Mesendoderm (in vitro differentiated cells): ENCODE measurements around the gene JMJD1C.

Experiments used
- DNase-seq: peaks from one replicate; pipeline ENCODE4 v3.0.0; 2013
- H2AK5ac ChIP-seq: 2 replicates; pipeline ENCODE4 v1.6.1; 2013; ENCODE audit warnings: low read length, inconsistent platforms
- H2BK120ac ChIP-seq: 2 replicates; pipeline ENCODE4 v1.6.1; 2013; ENCODE audit warnings: low read depth, mild to moderate bottlenecking, low read length, moderate library complexity, mixed read lengths
- H2BK15ac ChIP-seq: replicated peaks from 2 replicates; pipeline ENCODE4 v1.6.1; 2013; ENCODE audit warnings: low read depth, mild to moderate bottlenecking, moderate library complexity
- H2BK5ac ChIP-seq: 2 replicates; pipeline ENCODE4 v1.6.1; 2013; ENCODE audit warnings: low read length, inconsistent platforms
- H3K18ac ChIP-seq: 2 replicates; pipeline ENCODE4 v1.6.1; 2013; ENCODE audit warnings: mild to moderate bottlenecking, low read length, mixed read lengths
- H3K23ac ChIP-seq: one replicate; pipeline ENCODE4 v1.6.1; 2013; ENCODE audit warnings: low read length
- H3K27ac ChIP-seq: 2 replicates; pipeline ENCODE4 v1.5.1; 2013; ENCODE audit warnings: low read depth, mild to moderate bottlenecking, inconsistent platforms, low read length, moderate library complexity
- H3K27me3 ChIP-seq: 2 replicates; pipeline ENCODE4 v1.6.1; 2013; ENCODE audit warnings: low read length, control low read depth, mild to moderate bottlenecking, inconsistent platforms; ENCODE audit not compliant: insufficient read depth, poor library complexity
- H3K36me3 ChIP-seq: 2 replicates; pipeline ENCODE4 v1.6.1; 2013; ENCODE audit warnings: low read length, inconsistent platforms; ENCODE audit not compliant: control insufficient read depth, insufficient read depth
- H3K4ac ChIP-seq: one replicate; pipeline ENCODE4 v1.6.1; 2013; ENCODE audit warnings: low read depth, mild to moderate bottlenecking, low read length, moderate library complexity
- H3K4me1 ChIP-seq: 2 replicates; pipeline ENCODE4 v1.6.1; 2013; ENCODE audit warnings: low read depth, low read length, inconsistent platforms; ENCODE audit not compliant: control insufficient read depth
- H3K4me2 ChIP-seq: 2 replicates; pipeline ENCODE4 v1.6.1; 2013; ENCODE audit warnings: low read length
- H3K4me3 ChIP-seq: 2 replicates; pipeline ENCODE4 v1.5.1; 2013; ENCODE audit warnings: mild to moderate bottlenecking, low read length
- H3K56ac ChIP-seq: one replicate; pipeline ENCODE4 v1.6.1; 2013; ENCODE audit warnings: low read length
- H3K79me1 ChIP-seq: 2 replicates; pipeline ENCODE4 v1.6.1; 2013; ENCODE audit warnings: low read length, inconsistent platforms
- H3K79me2 ChIP-seq: 2 replicates; pipeline ENCODE4 v1.6.1; 2013; ENCODE audit warnings: mild to moderate bottlenecking, low read length; ENCODE audit not compliant: control insufficient read depth, insufficient read depth
- H3K9ac ChIP-seq: 2 replicates; pipeline ENCODE4 v1.6.1; 2013; ENCODE audit warnings: low read length, inconsistent platforms
- H4K5ac ChIP-seq: one replicate; pipeline ENCODE4 v1.6.1; 2013; ENCODE audit warnings: low read length
- H4K8ac ChIP-seq: one replicate; pipeline ENCODE4 v1.6.1; 2013; ENCODE audit warnings: low read depth, mild to moderate bottlenecking, control low read depth, low read length, moderate library complexity
- WGBS: extraction: QIAGEN DNeasy Blood & Tissue Kit; methylation state at CpG from one replicate; pipeline ENCODE4 v1.1.7; 2013; ENCODE audit warnings: low lambda C conversion rate, missing lambda C conversion rate; ENCODE audit not compliant: insufficient coverage; ENCODE audit errors: extremely low coverage; 5-methylcytosine and 5-hydroxymethylcytosine counted together

Gene JMJD1C

DNA sequence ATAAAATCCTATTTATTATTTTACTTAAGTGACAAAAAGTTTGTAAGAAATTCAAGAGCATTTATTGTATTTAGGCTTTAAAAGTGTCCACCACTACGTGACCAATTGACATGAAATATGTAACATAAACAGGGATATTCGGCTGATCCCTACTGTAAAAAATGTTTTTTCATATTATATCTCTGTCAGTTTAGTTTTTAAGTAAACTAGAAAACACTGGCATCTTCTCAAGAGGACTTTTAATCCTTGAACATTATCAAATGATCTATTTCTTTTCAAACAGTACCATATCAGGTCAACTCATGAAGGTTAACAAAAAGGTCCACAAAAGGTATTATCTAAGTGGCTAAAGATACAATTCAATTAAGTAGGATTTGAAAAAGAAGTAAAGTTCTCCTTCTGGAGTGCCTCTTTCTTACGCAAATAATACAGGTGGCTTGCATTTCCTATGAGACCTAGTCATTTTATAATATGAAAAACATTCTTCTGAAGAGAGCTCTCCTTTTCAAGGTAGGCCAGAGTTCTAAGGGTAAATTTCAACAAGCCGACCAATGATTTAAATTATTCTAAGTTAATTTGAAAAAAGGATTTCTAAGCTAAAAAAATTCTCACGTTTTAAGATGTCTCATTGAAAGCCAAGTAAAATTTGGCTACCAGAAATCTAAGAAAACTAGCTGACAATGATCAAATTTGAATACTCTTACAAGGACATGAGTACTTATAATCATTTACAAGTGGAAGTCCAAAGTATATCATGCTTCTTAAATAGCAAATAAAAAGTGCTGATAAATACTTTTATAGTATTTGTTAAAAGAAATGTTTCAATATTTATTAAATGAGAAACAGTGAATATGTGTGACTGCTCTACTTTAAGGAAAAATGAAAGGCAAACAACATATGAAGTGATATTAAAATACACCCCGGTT, 199.1 kb downstream of the JMJD1C start:
- no peak overlapping the region for H2BK5ac ChIP-seq
- H3K56ac ChIP-seq, result no peak overlapping the region
- no peak overlapping the region for H3K27ac ChIP-seq
- no peak overlapping the region for H2BK120ac ChIP-seq
- no peak overlapping the region for H3K4me3 ChIP-seq
- H3K4me1 ChIP-seq, result no peaks in the 10 kb centered on the region
- H3K27me3 ChIP-seq, result no peaks in the 10 kb centered on the region
- DNase-seq, result no peak
- H4K5ac ChIP-seq, result no peak overlapping the region
- no peak overlapping the region for H2BK15ac ChIP-seq
- H4K8ac ChIP-seq, result no peak overlapping the region
- no peak overlapping the region for H3K9ac ChIP-seq
- no peaks in the 10 kb centered on the region for H3K36me3 ChIP-seq
- H3K79me2 ChIP-seq, result peaks cover 21% of the 10 kb centered on the region
- WGBS, result no CpG with 5 or more reads among the region's 6 CpGs
- no peak overlapping the region for H2AK5ac ChIP-seq
- no peak overlapping the region for H3K23ac ChIP-seq
- H3K4ac ChIP-seq, result no peak overlapping the region
- no peaks in the 10 kb centered on the region for H3K79me1 ChIP-seq
- H3K4me2 ChIP-seq, result no peak overlapping the region
- no peak overlapping the region for H3K18ac ChIP-seq

DNA sequence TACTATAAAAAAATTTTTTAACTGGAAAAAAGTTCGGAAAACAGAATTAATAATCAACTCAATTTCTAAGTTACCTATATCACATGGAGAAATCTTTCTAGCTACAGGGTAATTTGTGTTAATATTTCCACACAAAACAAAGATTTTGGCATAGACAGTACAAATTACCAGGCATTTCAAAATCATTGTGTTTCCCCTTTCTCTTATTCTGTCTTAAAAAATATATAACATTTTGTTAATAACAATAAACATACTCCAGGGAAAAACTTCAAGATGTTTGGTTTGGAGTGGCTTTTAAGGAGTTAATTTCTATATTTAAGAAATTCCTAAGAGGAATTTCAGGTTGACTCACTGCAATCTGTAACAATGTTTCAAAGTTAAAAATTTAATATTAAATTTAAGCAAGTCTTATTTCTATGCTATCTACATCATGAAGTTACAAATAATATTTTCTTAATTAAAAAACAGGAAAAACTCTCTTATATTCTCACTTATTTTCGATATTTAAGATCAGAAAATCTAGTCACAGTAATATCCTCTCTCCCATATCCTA, 200.0 kb downstream of the JMJD1C start:
- Histone ChIP-seq H4K8ac (no peak overlapping the region), H3K36me3 (no peaks in the 10 kb centered on the region), H2BK120ac (no peak overlapping the region), H3K4me3 (no peak overlapping the region), H3K4ac (no peak overlapping the region), H3K56ac (no peak overlapping the region), H3K27ac (no peak overlapping the region), H4K5ac (no peak overlapping the region), H2BK5ac (no peak overlapping the region), H3K4me1 (no peaks in the 10 kb centered on the region), H2AK5ac (no peak overlapping the region), H3K79me2 (peaks cover 28% of the 10 kb centered on the region), H3K27me3 (no peaks in the 10 kb centered on the region), H3K9ac (no peak overlapping the region), H3K18ac (no peak overlapping the region), H3K4me2 (no peak overlapping the region), H3K79me1 (no peaks in the 10 kb centered on the region), H2BK15ac (no peak overlapping the region), H3K23ac (no peak overlapping the region)
- no CpG with 5 or more reads among the region's 2 CpGs for WGBS
- DNase-seq, result no peak

DNA sequence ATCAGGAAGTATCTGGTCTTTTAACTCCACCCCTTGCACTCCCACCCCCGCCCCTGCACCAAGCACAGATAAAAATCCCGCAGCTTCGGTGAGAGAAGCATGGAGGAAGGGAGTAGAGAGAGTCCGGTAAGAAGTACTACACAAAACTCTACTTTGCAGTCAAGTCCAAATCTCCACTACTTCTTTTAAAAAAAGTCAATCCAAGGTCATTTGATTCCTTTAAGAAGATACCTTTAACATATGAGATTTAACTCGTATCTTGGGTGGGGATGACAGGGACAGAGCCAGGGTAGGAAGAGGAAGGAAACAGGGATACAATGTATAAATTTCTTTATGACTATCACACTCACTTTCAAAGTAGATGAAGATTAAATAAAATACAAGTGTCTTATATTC, 200.6 kb downstream of the JMJD1C start:
- Histone ChIP-seq H3K79me1 (no peaks in the 10 kb centered on the region), H3K27ac (no peak overlapping the region)
- no CpG with 5 or more reads among the region's 5 CpGs for WGBS

DNA sequence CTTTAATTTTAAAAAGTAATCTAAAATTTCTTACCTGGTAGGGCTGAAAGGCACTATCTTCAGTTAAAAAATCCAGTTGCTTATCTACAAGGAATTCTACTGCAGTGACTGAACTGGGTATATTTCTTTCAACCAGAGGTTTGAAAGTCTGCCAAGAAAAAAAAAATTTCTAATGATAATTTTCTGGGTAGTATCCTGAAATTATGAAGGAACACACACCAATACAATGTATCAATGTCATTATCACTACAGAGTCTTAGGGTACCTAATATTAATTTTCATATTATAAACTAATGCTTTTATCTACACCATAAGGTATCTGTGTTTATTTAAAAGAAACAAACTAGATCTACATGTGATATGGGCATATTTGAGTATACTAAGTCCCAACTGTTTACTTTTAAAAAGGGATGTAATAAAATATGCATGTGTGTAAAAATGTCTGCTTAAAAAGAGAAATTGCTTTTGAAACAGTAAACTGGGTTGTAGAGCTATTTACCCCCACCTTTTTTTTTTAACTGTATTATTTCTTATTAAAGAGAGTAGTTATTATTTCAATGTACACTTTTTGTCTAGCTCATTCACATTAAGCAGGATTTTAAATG, 201.1 kb downstream of the JMJD1C start:
- H3K56ac ChIP-seq, result no peak overlapping the region
- H3K9ac ChIP-seq, result no peak overlapping the region
- no peak overlapping the region for H3K27ac ChIP-seq
- H3K36me3 ChIP-seq, result no peaks in the 10 kb centered on the region
- no peak overlapping the region for H3K4ac ChIP-seq
- no peaks in the 10 kb centered on the region for H3K79me1 ChIP-seq
- H2AK5ac ChIP-seq, result no peak overlapping the region
- no peak overlapping the region for H3K4me3 ChIP-seq
- H4K5ac ChIP-seq, result no peak overlapping the region
- no peak overlapping the region for H3K23ac ChIP-seq
- H4K8ac ChIP-seq, result no peak overlapping the region
- DNase-seq, result no peak
- H3K27me3 ChIP-seq, result no peaks in the 10 kb centered on the region
- H3K4me1 ChIP-seq, result no peaks in the 10 kb centered on the region
- no peak overlapping the region for H3K18ac ChIP-seq
- no peak overlapping the region for H2BK15ac ChIP-seq
- H2BK5ac ChIP-seq, result no peak overlapping the region
- H3K79me2 ChIP-seq, result peaks cover 32% of the 10 kb centered on the region
- H3K4me2 ChIP-seq, result no peak overlapping the region
- no peak overlapping the region for H2BK120ac ChIP-seq

More for the DNA sequence above, 200.6 kb downstream of the JMJD1C start:
- H3K9ac ChIP-seq, result peak overlapping the region; percentile 65
- H2BK120ac ChIP-seq, result no peak overlapping the region
- H3K27me3 ChIP-seq, result no peaks in the 10 kb centered on the region
- H3K56ac ChIP-seq, result no peak overlapping the region
- H3K23ac ChIP-seq, result no peak overlapping the region
- no peak overlapping the region for H2AK5ac ChIP-seq
- H4K5ac ChIP-seq, result no peak overlapping the region
- H3K36me3 ChIP-seq, result no peaks in the 10 kb centered on the region
- peak; percentile 78 for DNase-seq
- H3K18ac ChIP-seq, result no peak overlapping the region
- no peaks in the 10 kb centered on the region for H3K4me1 ChIP-seq
- no peak overlapping the region for H2BK15ac ChIP-seq
- no peak overlapping the region for H2BK5ac ChIP-seq
- peak overlapping the region; percentile 44 for H3K4me3 ChIP-seq
- H3K4me2 ChIP-seq, result peak overlapping the region; percentile 37
- no peak overlapping the region for H3K4ac ChIP-seq
- no peak overlapping the region for H4K8ac ChIP-seq
- H3K79me2 ChIP-seq, result peaks cover 27% of the 10 kb centered on the region

DNA sequence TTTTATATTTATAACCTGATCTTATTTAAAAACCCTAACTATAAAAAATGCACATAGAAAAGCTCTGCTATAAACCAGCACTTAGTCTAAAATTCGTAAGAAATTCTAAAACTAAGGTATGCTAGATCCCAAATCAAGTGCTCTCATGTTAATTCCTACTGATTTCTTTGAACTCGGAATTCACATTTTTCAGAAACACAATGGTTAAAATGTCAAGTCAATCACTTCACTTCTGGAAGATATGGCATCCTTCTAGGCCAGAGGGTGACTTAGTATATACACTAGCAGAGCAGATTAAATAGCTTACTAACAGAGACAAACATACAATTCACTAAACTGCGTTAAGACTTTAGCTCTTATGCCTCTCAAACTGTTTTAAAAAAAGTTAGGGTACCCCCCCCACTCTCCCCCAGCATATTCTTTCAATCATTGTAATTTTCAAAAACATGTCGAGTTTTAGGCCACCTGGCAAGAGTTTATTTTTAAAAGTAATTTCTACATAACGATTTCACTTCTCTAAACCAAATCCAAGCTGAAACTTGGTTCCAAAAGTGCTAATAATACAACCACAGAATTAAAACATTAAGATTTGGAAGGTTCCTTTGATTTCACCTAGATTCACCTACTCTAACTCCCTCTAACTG, 203.2 kb downstream of the JMJD1C start:
- Histone ChIP-seq H3K23ac (no peak overlapping the region), H4K5ac (no peak overlapping the region), H3K36me3 (no peaks in the 10 kb centered on the region), H2BK5ac (no peak overlapping the region), H3K79me1 (no peaks in the 10 kb centered on the region), H3K18ac (no peak overlapping the region), H3K4ac (no peak overlapping the region), H2AK5ac (no peak overlapping the region), H3K9ac (no peak overlapping the region), H3K79me2 (peaks cover 41% of the 10 kb centered on the region), H3K4me1 (no peaks in the 10 kb centered on the region), H3K27me3 (no peaks in the 10 kb centered on the region), H3K27ac (no peak overlapping the region), H2BK120ac (no peak overlapping the region), H3K4me2 (no peak overlapping the region), H4K8ac (no peak overlapping the region), H3K4me3 (no peak overlapping the region), H3K56ac (no peak overlapping the region), H2BK15ac (no peak overlapping the region)
- no CpG with 5 or more reads among the region's 5 CpGs for WGBS
- DNase-seq, result no peak
